A673 (cell line): ENCODE data around the gene HBEGF. TPM values are rescaled to one million over a fixed set of nuclear protein-coding genes. Genes with fewer than 3 reads are reported as not detected.

Experiments
- BruUV-seq: library from RNA; stranded (reverse); fragments of 400-500 nt; replicated peaks from 2 replicates; lab custom pipeline; 2021; lab: Mats Ljungman, UMichigan
- CTCF ChIA-PET: fragments of 300-600 bp; sonication (Branson Sonifier 250); formaldehyde crosslinking; loops from one replicate; lab custom pipeline; 2022; ENCODE audit warnings: antibody characterized with exemption; lab: Charles Lee
- POLR2A ChIA-PET: fragments of 300-600 bp; sonication (Branson Sonifier 250); formaldehyde crosslinking; loops from one replicate; lab custom pipeline; 2022; ENCODE audit warnings: antibody characterized with exemption; ENCODE audit not compliant: low non-redundant PET; lab: Charles Lee
- DNase-seq: peaks from one replicate; pipeline ENCODE4 v3.0.0-alpha.2; 2015; ENCODE audit warnings: low spot score
- H3K27ac ChIP-seq: fragments of 200-600 bp; sonication (generic); 2 replicates; pipeline ENCODE4 v1.5.1; 2016; ENCODE audit warnings: mixed run types, low read depth, mild to moderate bottlenecking, mixed read lengths, antibody characterized with exemption, low read length; ENCODE audit not compliant: poor library complexity, severe bottlenecking
- H3K27me3 ChIP-seq: fragments of 200-600 bp; sonication (generic); replicated peaks from 2 replicates; pipeline ENCODE4 v1.6.1; 2017; ENCODE audit warnings: mixed run types, low read depth, mild to moderate bottlenecking, mixed read lengths, antibody characterized with exemption, low read length; ENCODE audit not compliant: insufficient read depth, poor library complexity
- H3K36me3 ChIP-seq: fragments of 200-600 bp; sonication (generic); 2 replicates; pipeline ENCODE4 v1.6.1; 2016; ENCODE audit warnings: mixed run types, mild to moderate bottlenecking, mixed read lengths, antibody characterized with exemption, low read length; ENCODE audit not compliant: insufficient read depth, poor library complexity, severe bottlenecking
- H3K4me1 ChIP-seq: fragments of 200-600 bp; sonication (generic); 2 replicates; pipeline ENCODE4 v1.6.1; 2017; ENCODE audit warnings: mixed run types, mild to moderate bottlenecking, mixed read lengths, antibody characterized with exemption, low read length; ENCODE audit not compliant: insufficient read depth, poor library complexity, severe bottlenecking
- H3K4me3 ChIP-seq: fragments of 200-600 bp; sonication (generic); 2 replicates; pipeline ENCODE4 v1.5.1; 2016; ENCODE audit warnings: low read depth, mixed run types, mild to moderate bottlenecking, mixed read lengths, low read length; ENCODE audit not compliant: poor library complexity, severe bottlenecking
- H3K9me3 ChIP-seq: fragments of 200-600 bp; sonication (generic); 2 replicates; pipeline ENCODE4 v1.6.1; 2016; ENCODE audit warnings: mixed run types, low read depth, mild to moderate bottlenecking, mixed read lengths, antibody characterized with exemption, low read length; ENCODE audit not compliant: poor library complexity, severe bottlenecking
- CTCF ChIP-seq: fragments of 300-800, 200-600 bp; sonication (generic); conservative IDR thresholded peaks from 2 replicates; pipeline ENCODE4 v1.5.1; 2017; ENCODE audit warnings: low read depth, mild to moderate bottlenecking, antibody characterized with exemption, low read length, moderate library complexity, mixed read lengths
- EZH2 ChIP-seq: fragments of 200-600 bp; sonication (generic); IDR thresholded peaks from 2 replicates; pipeline ENCODE4 v1.6.1; 2017; ENCODE audit warnings: borderline replicate concordance, low read depth, mild to moderate bottlenecking, mixed read lengths, antibody characterized with exemption, low read length; ENCODE audit not compliant: poor library complexity, severe bottlenecking
- intact Hi-C: fragments of 100-400 bp; cut with micrococcal nuclease; formaldehyde crosslinking; loops from one replicate; pipeline ENCODE4 v1.10.0; 2022; ENCODE audit not compliant: unreplicated experiment
- total RNA-seq: library from RNA; stranded (reverse); gene quantifications from 2 replicates; pipeline ENCODE4 v1.2.3, GENCODE V29; 2021

The HBEGF gene
- total RNA-seq, 1 experiment from 2014 or later: 14.7 TPM

DNA sequence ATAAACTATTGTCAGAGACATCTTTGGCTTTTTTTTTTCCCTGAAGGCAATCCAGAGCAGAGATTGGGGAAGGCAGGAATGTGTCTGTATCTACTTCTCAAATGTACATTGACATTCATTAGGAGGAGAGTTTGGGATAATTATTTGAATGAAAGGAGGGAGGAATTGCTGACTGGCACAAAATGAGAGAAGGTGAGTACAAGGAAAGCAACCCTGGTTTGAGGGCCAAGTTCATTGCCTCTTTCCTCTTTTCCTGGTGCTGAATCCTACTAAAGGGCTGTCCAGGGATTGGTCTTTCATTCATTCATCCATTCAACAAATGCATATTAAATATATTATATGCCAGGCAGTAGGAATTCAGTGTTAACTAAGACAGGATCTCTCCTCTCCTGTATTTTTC lies 36.5 kb upstream of the HBEGF start:
- no peaks in the 10 kb centered on the region for H3K4me1 ChIP-seq
- H3K27me3 ChIP-seq: no peaks in the 10 kb centered on the region
- no peak overlapping the region for H3K27ac ChIP-seq
- BruUV-seq: no TSS peak
- no peaks in the 10 kb centered on the region for H3K9me3 ChIP-seq
- ChIA-PET POLR2A (no interaction called here), CTCF (no interaction called here)
- H3K36me3 ChIP-seq: no peaks in the 10 kb centered on the region
- no peak overlapping the region for H3K4me3 ChIP-seq
- no peak for TF ChIP-seq CTCF
- no peak for TF ChIP-seq EZH2
- DNase-seq: no peak
- intact Hi-C loops: no loop called here

DNA sequence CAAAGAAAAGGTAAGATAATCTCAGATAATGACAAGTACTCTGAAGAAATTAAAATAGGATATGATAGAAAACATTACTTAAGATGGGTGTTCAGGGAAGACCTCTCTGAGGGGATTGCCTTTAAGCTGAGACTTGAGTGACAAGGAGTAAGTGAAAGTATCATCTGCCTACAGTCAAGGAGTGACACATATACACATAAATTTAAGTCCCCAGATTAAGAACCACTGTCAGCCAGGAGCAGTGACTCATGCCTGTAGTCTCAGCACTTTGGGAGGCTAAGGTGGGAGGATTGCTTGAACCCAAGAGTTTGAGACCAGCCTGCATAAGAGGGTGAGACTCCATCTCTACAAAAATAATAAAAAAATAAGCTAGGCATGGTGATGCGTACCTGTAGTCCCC lies 35.6 kb upstream of the HBEGF start:
- TF ChIP-seq CTCF (no peak), EZH2 (no peak)
- Histone ChIP-seq H3K36me3 (no peaks in the 10 kb centered on the region), H3K4me1 (no peaks in the 10 kb centered on the region), H3K27ac (no peak overlapping the region), H3K27me3 (no peaks in the 10 kb centered on the region), H3K9me3 (no peaks in the 10 kb centered on the region), H3K4me3 (no peak overlapping the region)
- no TSS peak for BruUV-seq
- POLR2A ChIA-PET: no interaction called here
- intact Hi-C loops: no loop called here
- no peak for DNase-seq
- CTCF ChIA-PET: interaction anchor here (1.0 kb wide), 1 partner anchor 19 kb away, joined by 3 read pairs; no protein-coding TSS in a partner anchor

DNA sequence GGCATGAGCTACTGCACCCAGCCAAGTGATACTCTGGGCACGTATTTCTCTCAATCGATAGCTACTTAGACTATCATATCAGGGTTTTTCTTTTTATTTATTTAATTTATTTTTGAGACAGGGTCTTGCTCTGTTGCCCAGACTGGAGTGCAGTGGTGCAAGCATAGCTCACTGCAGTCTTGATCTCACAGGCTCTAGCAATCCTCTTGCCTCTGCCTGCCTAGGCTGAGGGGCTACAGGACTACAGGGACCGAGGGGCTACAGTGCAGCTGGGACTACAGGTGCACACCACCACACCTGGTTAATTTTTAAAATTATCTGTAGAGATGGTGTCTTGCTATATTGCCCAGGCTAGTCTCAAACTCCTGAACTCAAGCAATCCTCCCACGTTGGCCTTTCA lies 34.9 kb upstream of the HBEGF start:
- Histone ChIP-seq H3K4me3 (no peak overlapping the region), H3K9me3 (no peaks in the 10 kb centered on the region), H3K27ac (no peak overlapping the region), H3K27me3 (no peaks in the 10 kb centered on the region), H3K4me1 (no peaks in the 10 kb centered on the region), H3K36me3 (no peaks in the 10 kb centered on the region)
- DNase-seq: no peak
- ChIA-PET CTCF (no interaction called here), POLR2A (interaction anchor here (0.6 to 0.7 kb wide), 2 partner anchors 54 to 278 kb away, joined by 4 read pairs; no protein-coding TSS in a partner anchor)
- TF ChIP-seq CTCF (no peak), EZH2 (no peak)
- intact Hi-C loops: no loop called here
- BruUV-seq: no TSS peak
